OCI-LY3 (cell line): Measurements from ENCODE around the gene DCST1.

ENCODE experiments used
- H2AFZ ChIP-seq: fragments of 200-600, 300-600 bp; shearing (Covaris generic); 2 replicates; pipeline ENCODE4 v1.6.0; 2014; ENCODE audit warnings: antibody characterized with exemption, low read depth, low read length
- H3K27ac ChIP-seq: fragments of 200-600, 300-600 bp; sonication (generic); 2 replicates; pipeline ENCODE4 v1.5.1; 2014; ENCODE audit warnings: mild to moderate bottlenecking, low read length, moderate library complexity, mixed read lengths
- H3K27me3 ChIP-seq: fragments of 200-600, 300-600 bp; sonication (generic); 2 replicates; pipeline ENCODE4 v1.6.1; 2014; ENCODE audit warnings: low read depth, low read length, mixed read lengths
- H3K36me3 ChIP-seq: fragments of 200-600, 300-600 bp; sonication (generic); replicated peaks from 2 replicates; pipeline ENCODE3; 2014; ENCODE audit warnings: low read depth, low read length, mixed read lengths
- H3K4me1 ChIP-seq: fragments of 300-600, 200-600 bp; sonication (generic); 2 replicates; pipeline ENCODE4 v1.6.1; 2014; ENCODE audit warnings: low read length, mixed read lengths
- H3K4me2 ChIP-seq: fragments of 200-600, 300-600 bp; sonication (generic); 2 replicates; pipeline ENCODE4 v1.6.1; 2014; ENCODE audit warnings: low read length, mixed read lengths
- H3K4me3 ChIP-seq: fragments of 300-600, 200-600 bp; sonication (generic); 2 replicates; pipeline ENCODE4 v1.5.1; 2014; ENCODE audit warnings: antibody characterized with exemption, mild to moderate bottlenecking, low read length, moderate library complexity
- H3K79me2 ChIP-seq: fragments of 300-600, 200-600 bp; shearing (Covaris generic); 2 replicates; pipeline ENCODE4 v1.6.1; 2014; ENCODE audit warnings: mild to moderate bottlenecking, low read length, mixed read lengths
- H3K9ac ChIP-seq: fragments of 300-600, 200-600 bp; shearing (Covaris generic); 2 replicates; pipeline ENCODE4 v1.6.0; 2014; ENCODE audit warnings: mild to moderate bottlenecking, low read length, moderate library complexity
- H3K9me3 ChIP-seq: fragments of 200-600, 300-600 bp; shearing (Covaris generic); 2 replicates; pipeline ENCODE4 v1.6.1; 2014; ENCODE audit warnings: low read length, mixed read lengths; ENCODE audit not compliant: insufficient read depth
- H4K20me1 ChIP-seq: fragments of 200-600, 300-600 bp; sonication (generic); 2 replicates; pipeline ENCODE4 v1.6.1; 2016; ENCODE audit warnings: low read length, mixed read lengths; ENCODE audit not compliant: insufficient read depth
- EZH2phosphoT487 ChIP-seq: fragments of 200-600 bp; shearing (Covaris generic); IDR thresholded peaks from 2 replicates; pipeline ENCODE4 v1.6.1; 2018; ENCODE audit warnings: antibody characterized with exemption, mixed run types, low read depth
- TF ChIP-seq, protein P1 (sequence below): fragments of 200-600, 300-600 bp; sonication (generic); IDR thresholded peaks from 2 replicates; pipeline ENCODE4 v1.5.1; 2014; ENCODE audit warnings: antibody characterized with exemption, low read length, low read depth

DCST1 gene

GRCh38 chr1:155073377-155074242 lies 40.0 kb downstream of the DCST1 start:
- no peak overlapping the region for H3K27ac ChIP-seq
- H4K20me1 ChIP-seq = no peaks in the 10 kb centered on the region
- no peak overlapping the region for H3K9ac ChIP-seq
- H3K79me2 ChIP-seq = no peaks in the 10 kb centered on the region
- H3K9me3 ChIP-seq = no peaks in the 10 kb centered on the region
- H2AFZ ChIP-seq = no peak overlapping the region
- H3K4me2 ChIP-seq = no peak overlapping the region
- TF ChIP-seq, protein P1, sequence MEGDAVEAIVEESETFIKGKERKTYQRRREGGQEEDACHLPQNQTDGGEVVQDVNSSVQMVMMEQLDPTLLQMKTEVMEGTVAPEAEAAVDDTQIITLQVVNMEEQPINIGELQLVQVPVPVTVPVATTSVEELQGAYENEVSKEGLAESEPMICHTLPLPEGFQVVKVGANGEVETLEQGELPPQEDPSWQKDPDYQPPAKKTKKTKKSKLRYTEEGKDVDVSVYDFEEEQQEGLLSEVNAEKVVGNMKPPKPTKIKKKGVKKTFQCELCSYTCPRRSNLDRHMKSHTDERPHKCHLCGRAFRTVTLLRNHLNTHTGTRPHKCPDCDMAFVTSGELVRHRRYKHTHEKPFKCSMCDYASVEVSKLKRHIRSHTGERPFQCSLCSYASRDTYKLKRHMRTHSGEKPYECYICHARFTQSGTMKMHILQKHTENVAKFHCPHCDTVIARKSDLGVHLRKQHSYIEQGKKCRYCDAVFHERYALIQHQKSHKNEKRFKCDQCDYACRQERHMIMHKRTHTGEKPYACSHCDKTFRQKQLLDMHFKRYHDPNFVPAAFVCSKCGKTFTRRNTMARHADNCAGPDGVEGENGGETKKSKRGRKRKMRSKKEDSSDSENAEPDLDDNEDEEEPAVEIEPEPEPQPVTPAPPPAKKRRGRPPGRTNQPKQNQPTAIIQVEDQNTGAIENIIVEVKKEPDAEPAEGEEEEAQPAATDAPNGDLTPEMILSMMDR = no peak
- TF ChIP-seq EZH2phosphoT487 = no peak
- peaks cover 17% of the 10 kb centered on the region for H3K36me3 ChIP-seq
- H3K4me1 ChIP-seq = peaks cover 17% of the 10 kb centered on the region
- no peak overlapping the region for H3K4me3 ChIP-seq
- H3K27me3 ChIP-seq = no peaks in the 10 kb centered on the region

DNA sequence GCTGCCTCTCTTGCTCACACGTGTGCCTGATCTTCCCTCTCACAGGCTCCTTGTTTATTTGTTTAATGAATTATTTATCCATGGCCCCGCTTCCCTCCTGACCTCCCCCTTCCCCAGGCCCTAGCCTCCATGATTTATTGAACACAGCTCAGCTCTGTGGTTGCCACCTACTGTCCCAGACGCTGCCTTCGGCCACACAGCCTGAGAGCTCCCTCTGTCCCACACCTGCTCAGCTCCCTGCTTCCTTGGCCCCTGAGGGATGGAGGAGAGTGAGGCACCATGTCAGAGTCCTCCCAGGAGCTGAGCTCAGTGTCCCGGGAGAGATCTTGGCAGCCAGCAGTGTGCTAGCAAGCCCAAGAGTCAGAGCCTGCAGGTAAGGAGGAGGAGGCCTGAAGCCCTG lies 41.9 kb downstream of the DCST1 start:
- peaks cover 14% of the 10 kb centered on the region for H3K27me3 ChIP-seq
- peaks cover 26% of the 10 kb centered on the region for H3K4me1 ChIP-seq
- TF ChIP-seq, protein P1 = no peak
- TF ChIP-seq EZH2phosphoT487 = no peak
- no peak overlapping the region for H2AFZ ChIP-seq
- H4K20me1 ChIP-seq = no peaks in the 10 kb centered on the region
- no peak overlapping the region for H3K9ac ChIP-seq
- no peaks in the 10 kb centered on the region for H3K9me3 ChIP-seq
- no peaks in the 10 kb centered on the region for H3K79me2 ChIP-seq
- no peak overlapping the region for H3K4me2 ChIP-seq
- H3K27ac ChIP-seq = no peak overlapping the region
- no peak overlapping the region for H3K4me3 ChIP-seq
- H3K36me3 ChIP-seq = no peaks in the 10 kb centered on the region

DNA sequence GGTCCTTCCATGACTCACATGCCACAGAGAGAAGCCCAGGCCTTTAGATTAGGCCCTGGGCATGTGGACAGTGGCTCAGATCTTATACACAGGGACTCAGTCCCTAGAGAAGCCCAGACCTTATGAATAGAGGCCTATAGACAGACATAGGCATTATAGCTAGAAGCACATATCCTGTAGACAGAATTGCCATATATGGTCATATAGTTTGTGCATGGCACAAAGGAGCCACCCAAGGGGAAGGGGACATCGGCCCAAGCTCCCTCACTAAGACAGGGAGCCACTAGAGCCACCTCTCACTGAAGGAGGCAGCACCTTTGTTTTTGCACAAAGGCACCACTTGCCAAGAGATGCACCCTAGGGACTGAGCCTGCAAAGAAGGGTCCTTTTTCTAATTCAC lies 42.7 kb downstream of the DCST1 start:
- Histone ChIP-seq H3K4me1 (peaks cover 28% of the 10 kb centered on the region), H3K27me3 (peaks cover 18% of the 10 kb centered on the region), H3K36me3 (no peaks in the 10 kb centered on the region), H3K27ac (no peak overlapping the region), H3K79me2 (no peaks in the 10 kb centered on the region), H4K20me1 (no peaks in the 10 kb centered on the region), H3K4me2 (no peak overlapping the region), H3K9me3 (no peaks in the 10 kb centered on the region), H2AFZ (no peak overlapping the region), H3K9ac (no peak overlapping the region), H3K4me3 (no peak overlapping the region)
- no peak for TF ChIP-seq EZH2phosphoT487
- TF ChIP-seq, protein P1 = no peak

GRCh38 chr1:155077346-155077745 lies 43.7 kb downstream of the DCST1 start:
- peaks cover 25% of the 10 kb centered on the region; the same call in 1 of the 2 replicates for H3K4me1 ChIP-seq
- no peak overlapping the region for H2AFZ ChIP-seq
- no peaks in the 10 kb centered on the region for H4K20me1 ChIP-seq
- no peak overlapping the region for H3K4me2 ChIP-seq
- no peaks in the 10 kb centered on the region for H3K79me2 ChIP-seq
- no peaks in the 10 kb centered on the region for H3K36me3 ChIP-seq
- no peak for TF ChIP-seq EZH2phosphoT487
- TF ChIP-seq, protein P1 = no peak
- H3K27ac ChIP-seq = no peak overlapping the region
- peaks cover 21% of the 10 kb centered on the region for H3K27me3 ChIP-seq
- no peak overlapping the region for H3K9ac ChIP-seq
- no peak overlapping the region for H3K4me3 ChIP-seq
- H3K9me3 ChIP-seq = no peaks in the 10 kb centered on the region
